SK-N-SH (cell line): Measurements from ENCODE around the gene NDUFS7. TPM values are rescaled to one million over a fixed set of nuclear protein-coding genes. Genes with fewer than 3 reads are reported as not detected.

ENCODE experiments used
- CTCF ChIA-PET: fragments of 300-600, 350-600 bp; formaldehyde crosslinking; extraction: SDS; loops from one replicate; lab custom pipeline; 2021; lab: Yijun Ruan, JAX
- POLR2A ChIA-PET: fragments of 350-600 bp; sonication (Branson Sonifier 250); formaldehyde crosslinking; extraction: SDS; loops from one replicate; lab custom pipeline; 2020; ENCODE audit warnings: antibody characterized with exemption, inconsistent platforms; lab: Yijun Ruan, JAX
- DNase-seq: peaks from one replicate; pipeline ENCODE4 v3.0.0; 2012
- H2AFZ ChIP-seq: fragments of 200-600 bp; sonication (generic); 2 replicates; pipeline ENCODE4 v1.8.1; 2016; ENCODE audit warnings: antibody characterized with exemption, mild to moderate bottlenecking, low read depth
- H3F3A ChIP-seq: fragments of 200-600 bp; sonication (generic); replicated peaks from 2 replicates; pipeline ENCODE3; 2016; ENCODE audit warnings: antibody characterized with exemption, mild to moderate bottlenecking; ENCODE audit not compliant: insufficient read depth
- H3K27ac ChIP-seq, 2 experiments: fragments of 200-500 bp in 1 of 2; fragments of 200-600 bp in 1 of 2; sonication (Bioruptor generic) in 1 of 2; sonication (generic), shearing (Covaris generic) in 1 of 2; 2 replicates each; pipeline versions ENCODE4 v1.5.1 to v1.6.1; 2014 to 2016; ENCODE audit warnings: low read depth in 2 of 2, inconsistent platforms in 1 of 2, low read length in 1 of 2, mild to moderate bottlenecking in 1 of 2, mixed read lengths in 1 of 2
- H3K27me3 ChIP-seq: fragments of 200-600 bp; sonication (generic), shearing (Covaris generic); 2 replicates; pipeline ENCODE4 v1.6.1; 2016; ENCODE audit warnings: mixed run types; ENCODE audit not compliant: insufficient read depth
- H3K36me3 ChIP-seq, 2 experiments: fragments of 200-500 bp in 1 of 2; fragments of 200-600 bp in 1 of 2; sonication (Bioruptor generic) in 1 of 2; sonication (generic) in 1 of 2; replicated peaks in 1 of 2; 2 replicates each; pipeline versions ENCODE3 to v1.5.1; 2014 to 2016; ENCODE audit warnings: low read length in 1 of 2, mild to moderate bottlenecking in 1 of 2; ENCODE audit not compliant: insufficient read depth in 2 of 2, control insufficient read depth in 1 of 2
- H3K4me1 ChIP-seq, 2 experiments: fragments of 200-500 bp in 1 of 2; fragments of 200-600 bp in 1 of 2; sonication (Bioruptor generic) in 1 of 2; sonication (generic), shearing (Covaris generic) in 1 of 2; 2 replicates each; pipeline versions ENCODE4 v1.5.1 to v1.6.1; 2014 to 2016; ENCODE audit warnings: low read depth in 1 of 2, low read length in 1 of 2, mixed run types in 1 of 2; ENCODE audit not compliant: insufficient read depth in 2 of 2, control insufficient read depth in 1 of 2
- H3K4me2 ChIP-seq: fragments of 200-600 bp; sonication (generic), shearing (Covaris generic); 2 replicates; pipeline ENCODE4 v1.6.1; 2017; ENCODE audit warnings: mixed run types
- H3K4me3 ChIP-seq, 2 experiments: fragments of 200-500 bp in 1 of 2; fragments of 200-600 bp in 1 of 2; sonication (Bioruptor generic) in 1 of 2; sonication (generic), shearing (Covaris generic) in 1 of 2; 2 replicates each; pipeline versions ENCODE4 v1.5.1 to v1.8.1; 2014 to 2016; ENCODE audit warnings: low read depth in 2 of 2, inconsistent platforms in 1 of 2, low read length in 1 of 2, mild to moderate bottlenecking in 1 of 2, mixed read lengths in 1 of 2, moderate library complexity in 1 of 2
- H3K79me2 ChIP-seq: fragments of 200-600 bp; sonication (generic); 2 replicates; pipeline ENCODE4 v1.8.1; 2017; ENCODE audit warnings: mild to moderate bottlenecking; ENCODE audit not compliant: insufficient read depth
- H3K9ac ChIP-seq: fragments of 200-600 bp; sonication (generic); 2 replicates; pipeline ENCODE4 v1.6.1; 2017; ENCODE audit warnings: mixed run types
- H3K9me2 ChIP-seq: fragments of 200-600 bp; sonication (generic); 2 replicates; pipeline ENCODE4 v1.6.1; 2017; ENCODE audit warnings: mixed run types
- H3K9me3 ChIP-seq: fragments of 200-600 bp; sonication (generic); 2 replicates; pipeline ENCODE4 v1.6.1; 2017; ENCODE audit warnings: mixed run types, mild to moderate bottlenecking, moderate library complexity
- H4K20me1 ChIP-seq: fragments of 200-600 bp; sonication (generic); 2 replicates; pipeline ENCODE4 v1.6.1; 2017; ENCODE audit warnings: mild to moderate bottlenecking, mixed run types; ENCODE audit not compliant: insufficient read depth
- CHD2 ChIP-seq: fragments of 150-350 bp; IDR thresholded peaks from 2 replicates; pipeline ENCODE4 v1.6.1; 2018; ENCODE audit warnings: low read length; ENCODE audit not compliant: partially characterized antibody
- ELF1 ChIP-seq: IDR thresholded peaks from 2 replicates; pipeline ENCODE4 v1.4.0; 2012
- FOSL2 ChIP-seq: IDR thresholded peaks from 2 replicates; pipeline ENCODE4 v1.4.0; 2012; ENCODE audit warnings: low read depth, mild to moderate bottlenecking, moderate library complexity, borderline replicate concordance
- FOXJ3 ChIP-seq: sonication (generic); formaldehyde crosslinking; IDR thresholded peaks from 2 replicates; pipeline ENCODE4 v1.5.1; 2020; ENCODE audit warnings: mild to moderate bottlenecking, missing genetic modification reagents
- FOXM1 ChIP-seq: IDR thresholded peaks from 2 replicates; pipeline ENCODE4 v1.4.0; 2012; ENCODE audit warnings: low read depth, mild to moderate bottlenecking
- GABPA ChIP-seq: IDR thresholded peaks from 2 replicates; pipeline ENCODE4 v1.4.0; 2012; ENCODE audit warnings: low read depth, mild to moderate bottlenecking
- MAX ChIP-seq: IDR thresholded peaks from 2 replicates; pipeline ENCODE4 v1.4.0; 2012; ENCODE audit warnings: low read depth
- MEF2A ChIP-seq: IDR thresholded peaks from 2 replicates; pipeline ENCODE4 v1.4.0; 2012; ENCODE audit warnings: low read depth, borderline replicate concordance
- MXI1 ChIP-seq: IDR thresholded peaks from 2 replicates; pipeline ENCODE4 v1.6.1; 2012; ENCODE audit warnings: mild to moderate bottlenecking, low read depth, low read length, improper control_type of control experiment
- PBX3 ChIP-seq: IDR thresholded peaks from 2 replicates; pipeline ENCODE4; 2012
- RAD21 ChIP-seq: IDR thresholded peaks from 2 replicates; pipeline ENCODE4 v1.6.1; 2012; ENCODE audit warnings: mild to moderate bottlenecking, low read length
- REST ChIP-seq: IDR thresholded peaks from 2 replicates; pipeline ENCODE4 v1.6.1; 2012; ENCODE audit warnings: mild to moderate bottlenecking, low read depth, low read length, moderate library complexity
- RFX5 ChIP-seq: IDR thresholded peaks from 2 replicates; pipeline ENCODE4 v1.6.1; 2012; ENCODE audit warnings: mild to moderate bottlenecking, improper control_type of control experiment, low read length
- SIN3A ChIP-seq: IDR thresholded peaks from 2 replicates; pipeline ENCODE4 v1.6.1; 2012; ENCODE audit warnings: low read depth, mild to moderate bottlenecking, low read length, moderate library complexity, borderline replicate concordance
- TCF12 ChIP-seq: IDR thresholded peaks from 2 replicates; pipeline ENCODE4 v1.4.0; 2012
- USF2 ChIP-seq: fragments of 150-350 bp; IDR thresholded peaks from 2 replicates; pipeline ENCODE4 v1.6.1; 2017; ENCODE audit warnings: antibody characterized with exemption, low read length, low read depth, borderline replicate concordance
- YY1 ChIP-seq: IDR thresholded peaks from 2 replicates; pipeline ENCODE4 v1.4.0; 2012; ENCODE audit warnings: low read depth, mild to moderate bottlenecking
- WGBS: methylation state at CpG from one replicate; pipeline ENCODE4 v1.1.6; 2017; ENCODE audit warnings: low lambda C conversion rate; 5-methylcytosine and 5-hydroxymethylcytosine counted together
- polyA plus RNA-seq, 3 experiments: library from polyadenylated mRNA; depleted of rRNA; stranded (reverse); fragments of >200 nt; gene quantifications; 2 replicates each; pipeline ENCODE4 v1.2.3, GENCODE V29; 2012
- TF ChIP-seq, protein P1 (sequence below): IDR thresholded peaks from 2 replicates; pipeline ENCODE4 v1.4.0; 2012; ENCODE audit warnings: low read depth, borderline replicate concordance

NDUFS7 gene
- polyA plus RNA-seq, 1 of the 3 experiments (the other 2 are of a cell fraction) = 66.4 TPM

GRCh38 chr19:1411255-1412191 lies 27.8 kb downstream of the NDUFS7 start:
- POLR2A ChIA-PET = interaction anchor here (0.9 kb wide), 1 partner anchor 136 kb away, joined by 3 read pairs; the partner anchor contains the start of gene FAM174C
- Histone ChIP-seq H4K20me1 (peaks cover 79% of the 10 kb centered on the region), H3K4me2 (no peak overlapping the region)

More at GRCh38 chr19:1411255-1412191, 27.8 kb downstream of the NDUFS7 start:
- H2AFZ ChIP-seq = no peak overlapping the region
- H3F3A ChIP-seq = peaks cover 1% of the 10 kb centered on the region
- H3K9ac ChIP-seq = no peak overlapping the region
- H3K9me2 ChIP-seq = no peaks in the 10 kb centered on the region
- H3K36me3 ChIP-seq = peaks cover 0 to 14% of the 10 kb centered on the region in 2 experiments
- 92% methylated on average over 20 of the region's 29 CpGs for WGBS
- H3K4me1 ChIP-seq = peaks cover 14 to 28% of the 10 kb centered on the region in 2 experiments; a peak in 3 of 4 replicates
- H3K79me2 ChIP-seq = peaks cover 89% of the 10 kb centered on the region
- TF ChIP-seq FOXJ3 = no peak
- no peak for TF ChIP-seq MXI1
- no peak for TF ChIP-seq ELF1
- no peak for TF ChIP-seq TCF12
- no peak for TF ChIP-seq MAX
- TF ChIP-seq REST = no peak
- TF ChIP-seq GABPA = no peak
- no peak for TF ChIP-seq RFX5
- no peak for TF ChIP-seq USF2
- no peak for TF ChIP-seq PBX3
- TF ChIP-seq RAD21 = no peak
- TF ChIP-seq, protein P1, sequence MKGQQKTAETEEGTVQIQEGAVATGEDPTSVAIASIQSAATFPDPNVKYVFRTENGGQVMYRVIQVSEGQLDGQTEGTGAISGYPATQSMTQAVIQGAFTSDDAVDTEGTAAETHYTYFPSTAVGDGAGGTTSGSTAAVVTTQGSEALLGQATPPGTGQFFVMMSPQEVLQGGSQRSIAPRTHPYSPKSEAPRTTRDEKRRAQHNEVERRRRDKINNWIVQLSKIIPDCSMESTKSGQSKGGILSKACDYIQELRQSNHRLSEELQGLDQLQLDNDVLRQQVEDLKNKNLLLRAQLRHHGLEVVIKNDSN = no peak
- no peak for TF ChIP-seq MEF2A
- TF ChIP-seq CHD2 = no peak
- no peak for TF ChIP-seq SIN3A
- no peak for TF ChIP-seq YY1
- no peak for TF ChIP-seq FOSL2
- TF ChIP-seq FOXM1 = no peak
- TF ChIP-seq, all 33 proteins: peak for 0
- no peak overlapping the region for H3K4me3 ChIP-seq
- no peaks in the 10 kb centered on the region for H3K9me3 ChIP-seq
- H3K27ac ChIP-seq = no peak overlapping the region; a peak in 1 of 4 replicates
- no peaks in the 10 kb centered on the region for H3K27me3 ChIP-seq
- no peak for DNase-seq
- CTCF ChIA-PET = interaction anchor here (2.8 kb wide), 1 partner anchor 33 kb away, joined by 13 read pairs; no protein-coding TSS in a partner anchor
